Heart left ventricle (tissue), 16 donors: ENCODE results near the gene BTRC. TPM values are rescaled to one million over a fixed set of nuclear protein-coding genes. Genes with fewer than 3 reads are reported as not detected.

ENCODE experiments used
- ATAC-seq, 4 donors: fragments of 200-7000 bp; cut with Tn5 transposase; one replicate each; pipeline ENCODE4 v1.9.1; 2020 to 2022; ENCODE audit warnings: moderate library complexity in 4 of 4, mild to moderate bottlenecking in 3 of 4, moderate number of reproducible peaks in 1 of 4
- DNase-seq, 5 donors: peaks; one replicate each; pipeline ENCODE4 v3.0.0-alpha.2; 2020
- H3K27ac ChIP-seq, 12 donors: fragments of 200-600 bp; sonication (generic) in 4 of 12; one replicate each; pipeline versions ENCODE4 v1.5.0 to v1.8.0; 2016 to 2022; ENCODE audit warnings: mild to moderate bottlenecking in 2 of 12
- H3K27me3 ChIP-seq, 9 donors: fragments of 200-600 bp; sonication (generic) in 2 of 9; one replicate each; pipeline versions ENCODE4 v1.5.1 to v1.8.0; 2016 to 2022; ENCODE audit warnings: mild to moderate bottlenecking in 3 of 9
- H3K36me3 ChIP-seq, 9 donors: fragments of 200-600 bp; sonication (generic) in 2 of 9; one replicate each; pipeline versions ENCODE4 v1.5.0 to v1.8.0; 2018 to 2022; ENCODE audit warnings: mild to moderate bottlenecking in 2 of 9
- H3K4me1 ChIP-seq, 12 donors: fragments of 200-600 bp; sonication (generic) in 4 of 12; one replicate each; pipeline versions ENCODE4 v1.5.0 to v1.8.0; 2016 to 2022; ENCODE audit warnings: mild to moderate bottlenecking in 3 of 12
- H3K4me3 ChIP-seq, 12 donors: fragments of 200-600 bp; sonication (generic) in 4 of 12; one replicate each; pipeline versions ENCODE4 v1.5.0 to v1.8.0; 2017 to 2022; ENCODE audit warnings: mild to moderate bottlenecking in 9 of 12, moderate library complexity in 4 of 12
- H3K9me3 ChIP-seq, 12 donors: fragments of 200-600 bp; sonication (generic) in 4 of 12; one replicate each; pipeline versions ENCODE4 v1.5.0 to v1.8.0; 2016 to 2022; ENCODE audit warnings: mild to moderate bottlenecking in 1 of 12
- POLR2A ChIP-seq, 2 donors: fragments of 450-650 bp; IDR thresholded peaks; one replicate each; pipeline ENCODE4 v1.6.1; 2017; ENCODE audit warnings: antibody characterized with exemption in 2 of 2, mild to moderate bottlenecking in 2 of 2, moderate library complexity in 2 of 2
- WGBS, 4 donors: extraction: QIAGEN DNeasy Blood & Tissue Kit in 2 of 4; methylation state at CpG; one replicate each; pipeline versions ENCODE4 v1.1.5 to v1.1.7; 2013 to 2018; 5-methylcytosine and 5-hydroxymethylcytosine counted together
- intact Hi-C, 10 donors: fragments of 100-400 bp; cut with DNase I; formaldehyde crosslinking; loops; one replicate each; pipeline versions ENCODE4 v1.11.1 to v1.14.2; 2022
- polyA plus RNA-seq, 2 donors: library from polyadenylated mRNA; stranded (reverse); fragments of 200-250 nt; gene quantifications; one replicate each; pipeline ENCODE4 v1.2.3, GENCODE V29; 2013
- total RNA-seq, 9 donors: library from RNA; depleted of rRNA in 2 of 9; stranded (reverse); fragments of >200 nt in 2 of 9; fragmentation: NEBNext Ultra II Directional in 3 of 9; extraction: Animal tissue kit (Norgen Biotek cat#: 25700) in 3 of 9; gene quantifications; one replicate each; pipeline versions ENCODE4 v1.1.0 to v1.2.4, GENCODE V29; 2016 to 2023
- TF ChIP-seq, protein P1 (sequence below), 12 donors: fragments of 200-600 bp; sonication (generic) in 4 of 12; IDR thresholded peaks; one replicate each; pipeline versions ENCODE4 v1.5.0 to v1.8.0; 2018 to 2022; ENCODE audit warnings: antibody characterized with exemption in 12 of 12, mild to moderate bottlenecking in 5 of 12
- donor health status: ischemic (EF 13 %, LVEDD 7.1; RV severe dilation, severe dysfunction).
- donor health status: healthy with polysubstance abuse.
- donor health status: DM: no; HTN: yes; CAD: no.
- donor health status: DM: no; HTN: no; CAD: no.
- donor health status: ischemic (EF 25% LVEDD 6.9; RV normal size, moderate dysfunction).
- donor health status: ischemic (EF 25% LVEDD 5.7; RV mildly dilated, moderate dysfunction).
- donor health status: healthy.
- donor health status: DM: yes; HTN: yes; CAD: no.
- donor health status: ischemic (EF 35%, LVEDD 5.7; RV mildly dilated, moderate dysfunction).
- donor health status: nonischemic (EF 11% LVEDD 7.7; RV severe dilation, severe dysfunction).
- donor health status: DM: yes; HTN: yes; CAD: no.
- donor health status: PGD.
- donor health status: ischemic (EF 29% LVEDD 5.4; RV normal size, mild dysfunction).
- donor health status: nonischemic (EF 23%, LVEDD 6.1; RV moderate dilation, normal function).

Gene BTRC
- total and polyA plus RNA-seq, 11 donors = 10.7 to 53.5 (median 32.1) TPM

GRCh38 chr10:101493782-101494281 is 139.9 kb downstream of the BTRC start:
- no peaks in the 10 kb centered on the region for H3K9me3 ChIP-seq
- no peak overlapping the region for H3K27ac ChIP-seq
- peaks cover 0 to 5% (median 0%) of the 10 kb centered on the region in 12 donors for H3K4me1 ChIP-seq
- H3K36me3 ChIP-seq = no peaks in the 10 kb centered on the region
- 59 to 79% (median 75%) methylated on average over 1 of the region's 1 CpG for WGBS, 4 donors
- H3K4me3 ChIP-seq = no peak overlapping the region
- DNase-seq (no peak), ATAC-seq (no peak)
- H3K27me3 ChIP-seq = no peaks in the 10 kb centered on the region
- intact Hi-C loops = no loop called here
- TF ChIP-seq, protein P1, sequence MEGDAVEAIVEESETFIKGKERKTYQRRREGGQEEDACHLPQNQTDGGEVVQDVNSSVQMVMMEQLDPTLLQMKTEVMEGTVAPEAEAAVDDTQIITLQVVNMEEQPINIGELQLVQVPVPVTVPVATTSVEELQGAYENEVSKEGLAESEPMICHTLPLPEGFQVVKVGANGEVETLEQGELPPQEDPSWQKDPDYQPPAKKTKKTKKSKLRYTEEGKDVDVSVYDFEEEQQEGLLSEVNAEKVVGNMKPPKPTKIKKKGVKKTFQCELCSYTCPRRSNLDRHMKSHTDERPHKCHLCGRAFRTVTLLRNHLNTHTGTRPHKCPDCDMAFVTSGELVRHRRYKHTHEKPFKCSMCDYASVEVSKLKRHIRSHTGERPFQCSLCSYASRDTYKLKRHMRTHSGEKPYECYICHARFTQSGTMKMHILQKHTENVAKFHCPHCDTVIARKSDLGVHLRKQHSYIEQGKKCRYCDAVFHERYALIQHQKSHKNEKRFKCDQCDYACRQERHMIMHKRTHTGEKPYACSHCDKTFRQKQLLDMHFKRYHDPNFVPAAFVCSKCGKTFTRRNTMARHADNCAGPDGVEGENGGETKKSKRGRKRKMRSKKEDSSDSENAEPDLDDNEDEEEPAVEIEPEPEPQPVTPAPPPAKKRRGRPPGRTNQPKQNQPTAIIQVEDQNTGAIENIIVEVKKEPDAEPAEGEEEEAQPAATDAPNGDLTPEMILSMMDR (IDR thresholded peaks at IDR 0.05) = no peak

GRCh38 chr10:101494650-101495049 is 140.7 kb downstream of the BTRC start:
- whole genome bisulfite sequencing, 4 donors = 91 to 95% (median 94%) methylated on average over 1 of the region's 1 CpG
- DNase-seq (no peak), ATAC-seq (no peak)
- H3K9me3 ChIP-seq = no peaks in the 10 kb centered on the region
- H3K27me3 ChIP-seq = no peaks in the 10 kb centered on the region
- no peak overlapping the region for H3K27ac ChIP-seq
- H3K4me3 ChIP-seq = no peak overlapping the region
- no peaks in the 10 kb centered on the region for H3K36me3 ChIP-seq
- TF ChIP-seq, protein P1 (IDR thresholded peaks at IDR 0.05) = no peak
- no peak for TF ChIP-seq POLR2A (IDR thresholded peaks at IDR 0.05)
- H3K4me1 ChIP-seq = no peaks in the 10 kb centered on the region
- intact Hi-C loops = no loop called here

GRCh38 chr10:101495324-101495925 is 141.5 kb downstream of the BTRC start:
- H3K27me3 ChIP-seq = no peaks in the 10 kb centered on the region
- no peak overlapping the region for H3K27ac ChIP-seq
- no peak for DNase-seq
- WGBS, 4 donors = 62 to 65% (median 63%) methylated on average over 4 of the region's 4 CpGs
- no peak overlapping the region for H3K4me3 ChIP-seq
- intact Hi-C loops = no loop called here
- H3K9me3 ChIP-seq = no peaks in the 10 kb centered on the region
- H3K36me3 ChIP-seq = no peaks in the 10 kb centered on the region
- H3K4me1 ChIP-seq = no peaks in the 10 kb centered on the region
- peak in 1 of 4 donors; percentile 61 for ATAC-seq
- no peak for TF ChIP-seq POLR2A (IDR thresholded peaks at IDR 0.05)
- TF ChIP-seq, protein P1 (IDR thresholded peaks at IDR 0.05) = peak in 5 of 12 donors; percentile 5 to 36 (median 24)

DNA sequence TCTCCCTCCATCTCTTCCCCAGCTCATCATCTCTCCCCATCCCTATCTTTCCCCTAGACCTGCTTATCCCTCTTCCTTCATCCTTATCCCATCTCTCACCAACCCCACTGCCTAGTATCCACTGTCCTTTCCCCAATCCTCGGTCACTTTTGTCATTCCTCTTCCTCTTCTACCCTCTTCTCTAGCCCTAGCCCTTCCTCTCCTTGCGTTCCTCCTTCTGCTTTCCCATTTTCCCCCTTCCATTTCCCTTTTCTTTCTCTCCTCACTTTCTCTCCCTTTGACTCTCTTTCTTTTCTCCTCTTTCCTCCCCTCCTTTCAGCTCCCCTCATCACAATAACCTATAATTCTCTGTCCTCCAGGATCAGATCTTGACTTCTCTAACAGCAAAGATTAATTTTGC is 150.5 kb downstream of the BTRC start:
- WGBS, 4 donors = 85 to 94% (median 91%) methylated on average over 1 to 2 of the region's 2 CpGs
- no peaks in the 10 kb centered on the region for H3K4me1 ChIP-seq
- H3K4me3 ChIP-seq = no peak overlapping the region
- no peaks in the 10 kb centered on the region for H3K36me3 ChIP-seq
- ATAC-seq (no peak), DNase-seq (no peak)
- intact Hi-C loops = no loop called here
- no peak overlapping the region for H3K27ac ChIP-seq
- TF ChIP-seq, protein P1 (IDR thresholded peaks at IDR 0.05) = no peak
- no peak for TF ChIP-seq POLR2A (IDR thresholded peaks at IDR 0.05)
- no peaks in the 10 kb centered on the region for H3K27me3 ChIP-seq
- H3K9me3 ChIP-seq = no peaks in the 10 kb centered on the region
